Mesodermal cell (in vitro differentiated cells): Measurements from ENCODE around the gene GNA14. TPM values are rescaled to one million over a fixed set of nuclear protein-coding genes. Genes with fewer than 3 reads are reported as not detected.
"Not testable (repeated sequence)": the region's sequence is repeated elsewhere in the genome, so short reads cannot be mapped to it uniquely, and the experiment has no call there.

Experiments used
- H3K27ac ChIP-seq: 2 replicates; pipeline ENCODE4 v1.7.0; 2013; ENCODE audit warnings: mild to moderate bottlenecking, low read depth, low read length, moderate library complexity; ENCODE audit not compliant: severe bottlenecking
- H3K36me3 ChIP-seq: 2 replicates; pipeline ENCODE4 v1.7.1; 2013; ENCODE audit warnings: mild to moderate bottlenecking, low read length, moderate library complexity; ENCODE audit not compliant: control insufficient read depth, insufficient read depth
- H3K4me1 ChIP-seq: one replicate; pipeline ENCODE4 v1.7.1; 2013; ENCODE audit warnings: mild to moderate bottlenecking, low read length; ENCODE audit not compliant: insufficient read depth, control insufficient read depth, poor library complexity, severe bottlenecking
- H3K4me3 ChIP-seq: 2 replicates; pipeline ENCODE4 v1.7.0; 2013; ENCODE audit warnings: low read length, control low read depth, mild to moderate bottlenecking; ENCODE audit not compliant: insufficient read depth, poor library complexity, severe bottlenecking; ENCODE audit errors: extremely low read depth
- H3K9me3 ChIP-seq: 2 replicates; pipeline ENCODE4 v1.7.1; 2013; ENCODE audit warnings: mild to moderate bottlenecking, low read length, moderate library complexity; ENCODE audit not compliant: control insufficient read depth
- WGBS, 2 experiments: methylation state at CpG; one replicate each; pipeline ENCODE4 v1.1.5; 2013; ENCODE audit warnings: missing lambda C conversion rate in 2 of 2; ENCODE audit not compliant: insufficient coverage in 2 of 2; 5-methylcytosine and 5-hydroxymethylcytosine counted together
- polyA plus RNA-seq, 2 experiments: library from polyadenylated mRNA; stranded (reverse); fragments of 50-300 nt; gene quantifications; one replicate each; pipeline ENCODE4 v1.2.3, GENCODE V29; 2013

GNA14 gene
- polyA plus RNA-seq (2013, experiment 1 of 2), result 8.8 TPM
- 7.7 TPM for polyA plus RNA-seq (2013, experiment 2 of 2)

DNA sequence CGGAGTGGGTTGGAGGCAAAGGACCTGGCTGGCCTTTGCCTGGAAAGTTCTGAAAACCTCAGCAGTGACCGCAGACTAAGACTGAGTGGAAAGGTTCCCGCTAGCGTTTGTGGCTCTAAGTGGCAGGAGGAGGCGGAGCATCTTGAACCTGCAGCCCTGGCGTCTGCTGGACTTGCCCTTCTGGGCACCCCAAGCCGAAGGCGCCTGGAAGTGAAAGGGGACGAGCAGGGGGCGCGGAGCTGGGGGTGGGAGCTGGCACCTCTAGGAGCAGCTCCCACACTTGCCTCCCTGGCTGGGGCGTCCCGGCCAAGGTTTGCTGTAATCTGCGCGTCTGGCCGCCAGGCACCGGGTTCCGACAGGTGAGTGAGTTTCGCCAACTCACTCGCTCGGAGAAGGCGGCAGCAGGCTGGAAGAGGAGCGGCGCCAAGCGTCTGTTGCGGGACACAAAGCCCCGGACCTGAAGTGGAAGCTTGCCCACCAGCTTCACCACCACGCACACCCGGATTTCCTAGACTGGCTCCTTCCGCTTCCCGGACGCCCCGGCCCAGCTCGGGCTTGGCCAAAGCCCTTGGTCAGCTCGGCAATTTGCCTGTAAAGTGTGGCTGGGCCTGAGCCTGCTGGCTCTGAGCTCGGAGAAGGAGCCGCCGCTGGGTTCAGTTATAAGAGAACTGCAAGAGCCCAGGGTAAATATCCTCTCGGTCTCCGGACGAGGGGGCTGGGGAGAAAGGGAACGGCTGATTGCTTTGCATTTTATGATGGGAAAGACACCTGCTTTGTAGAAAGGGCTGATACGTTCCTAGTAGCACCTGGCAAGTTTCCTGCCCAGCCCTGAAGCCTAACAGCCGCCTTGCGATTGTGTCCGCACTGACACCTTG lies at the start of gene GNA14:
Gene GNA14, minus strand, starts transcription at position 89 of the 875 bp plus-strand sequence. CDS start 529 bp downstream, outside the sequence.
- Histone ChIP-seq H3K4me3 (peak within 1 kb of the TSS; percentile 40), H3K9me3 (no peaks in the 10 kb centered on the region), H3K36me3 (no peaks in the 10 kb centered on the region), H3K27ac (no peak within 1 kb of the TSS), H3K4me1 (peaks cover 5% of the 10 kb centered on the region)
- 9 to 13% methylated on average over 34 to 43 of the region's 46 CpGs for WGBS, 2 experiments

DNA sequence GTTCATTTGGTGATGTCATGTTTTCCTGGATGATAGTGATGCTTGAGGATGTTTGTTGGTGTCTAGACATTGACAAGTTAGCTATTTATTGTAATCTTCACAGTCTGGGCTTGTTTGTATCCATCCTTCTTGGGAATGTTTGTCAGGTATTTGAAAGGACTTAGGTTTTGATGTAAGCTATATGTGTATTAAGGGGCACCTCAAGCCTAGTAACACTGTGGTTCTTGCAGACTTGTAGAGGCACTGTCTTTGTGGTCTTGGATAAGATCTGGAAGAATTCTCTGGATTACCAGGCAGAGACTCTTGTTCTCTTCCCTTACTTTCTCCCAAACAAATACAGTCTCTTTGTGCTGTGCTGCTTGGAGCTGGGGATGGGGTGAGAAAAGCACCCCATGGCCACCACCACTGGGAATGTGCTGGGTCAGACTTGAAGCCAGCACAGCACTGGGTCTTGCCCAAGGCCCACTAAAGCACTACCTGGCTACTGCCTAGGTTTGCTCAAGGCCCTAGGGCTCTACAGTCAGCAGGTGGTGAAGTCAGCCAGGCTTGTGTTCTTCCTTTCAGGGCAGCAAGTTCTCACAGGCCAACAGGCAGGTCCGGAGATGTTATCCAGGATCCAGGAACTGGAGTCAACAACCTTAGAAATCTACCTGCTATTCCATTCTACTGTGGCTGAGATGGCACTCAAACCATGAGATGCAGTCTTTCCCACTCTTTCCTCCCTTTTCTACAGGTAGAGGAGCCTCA lies 49.3 kb upstream of the GNA14 start:
- no peaks in the 10 kb centered on the region for H3K36me3 ChIP-seq
- H3K4me3 ChIP-seq, result no peak overlapping the region
- no peaks in the 10 kb centered on the region for H3K4me1 ChIP-seq
- no peak overlapping the region for H3K27ac ChIP-seq
- WGBS, 2 experiments, result 91 to 100% methylated on average over 1 of the region's 1 CpG
- no peaks in the 10 kb centered on the region for H3K9me3 ChIP-seq

DNA sequence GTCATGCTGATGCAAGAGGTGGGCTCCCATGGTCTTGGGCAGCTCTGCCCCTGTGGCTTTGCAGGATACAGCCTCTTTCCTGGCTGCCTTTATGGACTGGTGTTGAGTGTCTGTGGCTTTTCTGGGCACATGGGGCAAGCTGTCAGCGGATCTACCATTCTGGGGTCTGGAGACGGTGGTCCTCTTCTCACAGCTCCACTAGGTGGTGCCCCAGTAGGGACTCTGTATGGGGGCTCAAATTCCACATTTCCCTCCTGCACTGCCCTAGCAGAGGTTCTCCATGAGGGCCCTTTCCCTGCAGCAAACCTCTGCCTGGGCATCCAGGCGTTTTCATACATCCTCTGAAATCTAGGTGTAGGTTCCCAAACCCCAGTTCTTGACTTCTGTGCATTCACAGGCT lies 42.6 kb upstream of the GNA14 start:
- not testable (repeated sequence) for H3K27ac ChIP-seq, H3K4me3 ChIP-seq, H3K4me1 ChIP-seq, H3K36me3 ChIP-seq, H3K9me3 ChIP-seq
- WGBS, 2 experiments, result 89 to 92% methylated on average over 3 of the region's 3 CpGs

DNA sequence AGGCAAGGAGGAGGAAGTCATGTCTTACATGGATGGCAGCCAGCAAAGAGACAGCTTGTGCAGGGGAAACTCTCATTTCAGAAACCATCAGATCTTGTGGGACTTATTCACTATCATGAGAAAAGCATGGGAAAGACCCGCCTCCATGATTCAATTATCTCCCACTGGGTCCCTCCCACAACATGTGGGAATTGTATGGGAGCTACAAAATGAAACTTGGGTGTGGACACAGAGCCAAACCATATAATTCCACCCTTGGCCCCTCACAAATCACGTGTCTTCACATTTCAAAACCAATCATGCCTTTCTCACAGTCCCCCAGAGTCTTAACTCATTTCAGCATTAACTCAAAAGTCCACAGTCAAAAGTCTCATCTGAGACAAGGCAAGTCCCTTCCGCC lies 42.0 kb upstream of the GNA14 start:
- WGBS, 2 experiments, result 80 to 83% methylated on average over 1 of the region's 3 CpGs
- not testable (repeated sequence) for H3K9me3 ChIP-seq, H3K4me1 ChIP-seq, H3K36me3 ChIP-seq, H3K27ac ChIP-seq, H3K4me3 ChIP-seq

DNA sequence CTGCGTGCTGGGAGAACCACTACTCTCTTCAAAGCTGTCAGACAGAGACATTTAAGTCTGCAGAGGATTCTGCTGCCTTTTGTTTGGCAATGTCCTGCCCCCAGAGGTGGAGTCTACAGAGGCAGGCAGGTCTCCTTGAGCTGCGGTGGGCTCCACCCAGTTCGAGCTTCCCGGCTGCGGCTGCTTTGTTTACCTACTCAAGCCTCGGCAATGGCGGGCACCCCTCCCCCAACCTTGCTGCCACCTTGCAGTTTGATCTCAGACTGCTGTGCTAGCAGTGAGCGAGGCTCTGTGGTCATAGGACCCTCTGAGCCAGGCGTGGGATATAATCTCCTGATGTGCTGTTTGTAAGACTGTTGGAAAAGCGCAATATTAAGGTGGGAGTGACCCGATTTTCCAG lies 39.6 kb upstream of the GNA14 start:
- H3K4me3 ChIP-seq, H3K36me3 ChIP-seq, H3K4me1 ChIP-seq, H3K27ac ChIP-seq, H3K9me3 ChIP-seq: not testable (repeated sequence)
- 82 to 94% methylated on average over 5 to 8 of the region's 11 CpGs for WGBS, 2 experiments

DNA sequence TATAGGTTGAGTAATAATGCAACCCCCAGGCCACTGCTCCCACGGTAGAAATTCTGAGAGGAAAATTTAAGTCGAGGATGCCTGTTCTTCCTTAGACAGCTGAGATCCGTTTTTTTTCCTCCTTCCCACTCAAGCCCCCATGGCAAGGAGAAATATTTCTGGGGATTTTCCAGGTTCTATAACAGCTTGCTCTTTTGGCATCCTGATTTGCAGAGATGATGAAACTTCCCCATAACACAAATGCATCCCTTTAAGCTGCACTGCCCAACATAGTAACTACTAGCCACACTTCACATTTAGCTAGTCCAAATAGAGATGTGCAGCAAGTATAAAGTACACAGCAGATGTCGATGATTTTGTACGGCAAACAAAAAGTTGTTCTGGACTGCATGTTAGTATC lies 32.5 kb upstream of the GNA14 start:
- WGBS, 2 experiments, result no CpG with 5 or more reads among the region's 5 CpGs
- Histone ChIP-seq H3K4me1 (no peaks in the 10 kb centered on the region), H3K27ac (no peak overlapping the region), H3K9me3 (no peaks in the 10 kb centered on the region), H3K36me3 (no peaks in the 10 kb centered on the region), H3K4me3 (no peak overlapping the region)

DNA sequence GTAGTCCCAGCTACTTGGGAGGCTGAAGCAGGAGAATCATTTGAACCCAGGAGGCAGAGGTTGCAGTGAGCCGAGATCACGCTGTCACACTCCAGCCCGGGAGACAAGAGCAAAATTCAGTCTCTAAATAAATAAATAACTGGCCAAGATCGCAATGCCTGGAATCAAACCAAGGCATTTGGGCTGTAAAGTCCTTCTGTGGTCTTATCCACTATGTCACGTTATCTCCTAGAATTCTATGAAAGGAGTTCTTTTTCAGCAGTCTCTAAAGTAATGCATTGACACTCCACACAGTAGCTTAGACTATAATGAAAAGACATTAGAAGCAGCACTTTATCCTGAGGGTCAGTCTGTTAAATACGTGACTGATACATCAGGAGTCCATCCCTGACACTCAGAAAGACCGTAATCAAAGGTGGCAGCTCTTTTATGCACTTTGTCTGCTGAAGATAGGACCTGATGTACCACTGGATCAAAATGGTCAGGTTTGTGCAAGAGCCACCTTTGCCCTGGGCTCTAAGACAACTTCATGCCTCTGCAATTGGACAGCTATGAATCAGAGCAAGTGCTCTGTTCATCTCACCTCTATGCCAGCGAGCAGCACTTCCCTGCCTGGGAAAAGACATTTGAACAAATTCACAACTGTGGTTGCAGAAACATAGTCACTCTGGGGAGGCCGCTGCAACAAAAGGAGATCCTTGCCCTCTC lies 31.7 kb upstream of the GNA14 start:
- H3K4me1 ChIP-seq, result no peaks in the 10 kb centered on the region
- H3K4me3 ChIP-seq, result no peak overlapping the region
- H3K27ac ChIP-seq, result no peak overlapping the region
- no peaks in the 10 kb centered on the region for H3K36me3 ChIP-seq
- no peaks in the 10 kb centered on the region for H3K9me3 ChIP-seq
- 93 to 95% methylated on average over 8 to 9 of the region's 9 CpGs for WGBS, 2 experiments

DNA sequence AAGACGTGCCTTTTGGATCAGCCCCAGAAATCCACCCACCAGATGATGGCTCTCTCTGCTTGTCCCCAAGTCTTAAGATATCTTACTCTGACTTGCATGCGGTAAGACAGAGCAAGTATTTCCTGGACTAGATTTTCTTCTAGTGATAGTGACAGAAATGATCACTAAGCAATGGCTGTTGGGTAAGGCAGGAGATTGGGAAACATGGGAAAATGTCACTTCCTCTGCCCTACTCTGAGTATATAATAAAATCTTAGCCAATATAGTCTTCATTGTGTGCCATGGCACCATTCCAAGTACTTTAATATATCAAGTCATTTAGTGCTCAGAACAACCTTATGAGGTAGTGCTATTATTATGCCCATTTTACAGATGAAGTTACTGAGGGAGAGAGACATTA lies 31.0 kb upstream of the GNA14 start:
- WGBS, 2 experiments, result 80 to 100% methylated on average over 1 to 2 of the region's 2 CpGs
- no peaks in the 10 kb centered on the region for H3K36me3 ChIP-seq

DNA sequence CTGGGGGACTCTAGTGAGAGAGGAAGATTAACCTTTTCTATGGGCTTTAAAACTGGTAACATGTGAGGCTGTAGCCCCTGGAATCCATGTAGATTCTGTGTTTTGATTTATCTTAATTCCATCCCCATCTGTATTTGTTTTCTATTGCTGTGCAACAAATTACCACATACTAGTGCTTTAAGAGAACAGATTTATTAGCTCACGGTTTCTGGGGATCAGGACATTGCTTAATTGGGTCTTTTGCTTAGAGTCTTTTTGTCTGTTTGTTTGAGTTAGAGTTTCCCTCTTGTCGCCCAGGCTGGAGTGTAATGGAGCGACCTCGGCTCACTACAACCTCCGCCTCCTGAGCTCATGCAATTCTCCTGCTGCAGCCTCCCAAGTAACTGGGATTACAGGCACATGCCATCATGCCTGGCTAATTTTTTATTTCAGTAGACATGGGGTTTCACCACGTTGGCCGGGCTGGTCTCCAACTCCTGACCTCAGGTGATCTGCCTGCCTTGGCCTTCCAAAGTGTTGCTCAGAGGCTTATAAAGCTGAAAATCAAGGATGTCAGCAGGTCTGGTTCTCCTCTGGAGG lies 29.9 kb upstream of the GNA14 start:
- H3K36me3 ChIP-seq, result no peaks in the 10 kb centered on the region
- WGBS, 2 experiments, result 86 to 91% methylated on average over 5 to 6 of the region's 7 CpGs
- H3K27ac ChIP-seq, result no peak overlapping the region
- no peak overlapping the region for H3K4me3 ChIP-seq
- H3K4me1 ChIP-seq, result no peaks in the 10 kb centered on the region
- no peaks in the 10 kb centered on the region for H3K9me3 ChIP-seq

More for the DNA sequence above, 31.0 kb upstream of the GNA14 start:
- Histone ChIP-seq H3K4me3 (no peak overlapping the region), H3K4me1 (no peaks in the 10 kb centered on the region), H3K27ac (no peak overlapping the region), H3K9me3 (no peaks in the 10 kb centered on the region)

DNA sequence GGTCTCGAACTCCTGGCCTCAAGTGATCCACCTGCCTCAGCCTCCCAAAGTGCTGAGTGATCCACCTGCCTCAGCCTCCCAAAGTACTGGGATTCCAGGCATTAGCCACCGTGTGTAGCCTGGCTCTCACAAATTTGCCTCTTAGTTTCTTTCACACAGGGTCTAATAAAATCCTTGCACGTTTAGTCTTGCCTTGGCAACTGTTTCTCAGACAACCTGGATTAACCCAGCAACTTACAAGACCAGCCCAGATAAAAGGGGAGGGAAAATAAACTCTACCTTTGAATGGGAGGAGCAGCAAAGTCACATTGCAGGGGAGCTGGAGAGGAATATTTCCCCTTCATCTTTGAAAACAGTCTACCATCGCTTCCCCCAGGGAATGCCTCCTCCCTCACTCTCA lies 29.3 kb upstream of the GNA14 start:
- Histone ChIP-seq H3K36me3 (no peaks in the 10 kb centered on the region), H3K4me1 (no peaks in the 10 kb centered on the region), H3K4me3 (no peak overlapping the region), H3K27ac (no peak overlapping the region), H3K9me3 (no peaks in the 10 kb centered on the region)
- 80 to 91% methylated on average over 3 of the region's 4 CpGs for WGBS, 2 experiments
